ENCODE data around the gene C5orf22. TPM values are rescaled to one million over a fixed set of nuclear protein-coding genes. Genes with fewer than 3 reads are reported as not detected.

The C5orf22 gene
- total RNA-seq, 1 experiment from 2014 or later, result 18.5 TPM

- ChIA-PET CTCF (interaction anchor here (1.0 to 1.3 kb wide), 2 partner anchors 11 kb away, joined by 4 to 8 read pairs; no protein-coding TSS in a partner anchor), POLR2A (no interaction called here)
- no peak for TF ChIP-seq CTCF (IDR thresholded peaks at IDR 0.05; ENCODE audit: unreplicated experiment)
- BruUV-seq (replicated peaks), result no TSS peak
- Mint-ChIP-seq H3K27me3 (ENCODE audit: insufficient read depth, unreplicated experiment) (no peaks in the 10 kb centered on the region), H3K9me3 (ENCODE audit: unreplicated experiment) (no peaks in the 10 kb centered on the region), H3K4me3 (ENCODE audit: unreplicated experiment) (no peak overlapping the region), H3K27ac (ENCODE audit: low read depth, unreplicated experiment) (no peak overlapping the region), H3K36me3 (ENCODE audit: insufficient read depth, unreplicated experiment) (peaks cover 67% of the 10 kb centered on the region), H3K4me1 (ENCODE audit: insufficient read depth, unreplicated experiment) (no peaks in the 10 kb centered on the region)
- no peak for DNase-seq (ENCODE audit: unreplicated experiment)
- intact Hi-C loops (cut with micrococcal nuclease), result no loop called here
These were observed 35.2 kb upstream of the C5orf22 start for GRCh38 chr5:31496891-31497290.

- CTCF ChIA-PET, result no interaction called here
These were observed 31.8 kb upstream of the C5orf22 start for GRCh38 chr5:31500256-31500655.

GRCh38 chr5:31502506-31502905 lies 29.6 kb upstream of the C5orf22 start:
- no peak for DNase-seq (ENCODE audit: unreplicated experiment)
- H3K4me1 Mint-ChIP-seq (ENCODE audit: insufficient read depth, unreplicated experiment), result no peaks in the 10 kb centered on the region
- peaks cover 71% of the 10 kb centered on the region for H3K36me3 Mint-ChIP-seq (ENCODE audit: insufficient read depth, unreplicated experiment)
- no peaks in the 10 kb centered on the region for H3K27me3 Mint-ChIP-seq (ENCODE audit: insufficient read depth, unreplicated experiment)
- no peaks in the 10 kb centered on the region for H3K9me3 Mint-ChIP-seq (ENCODE audit: unreplicated experiment)
- no peak for TF ChIP-seq CTCF (IDR thresholded peaks at IDR 0.05; ENCODE audit: unreplicated experiment)
- intact Hi-C loops (cut with micrococcal nuclease), result no loop called here
- ChIA-PET CTCF (interaction anchor here (0.7 kb wide), 1 partner anchor 827 kb away, joined by 3 read pairs; no protein-coding TSS in a partner anchor), POLR2A (no interaction called here)
- H3K4me3 Mint-ChIP-seq (ENCODE audit: unreplicated experiment), result no peak overlapping the region
- no TSS peak for BruUV-seq (replicated peaks)
- no peak overlapping the region for H3K27ac Mint-ChIP-seq (ENCODE audit: low read depth, unreplicated experiment)

More at GRCh38 chr5:31500256-31500655, 31.8 kb upstream of the C5orf22 start:
- Mint-ChIP-seq H3K9me3 (ENCODE audit: unreplicated experiment) (no peaks in the 10 kb centered on the region), H3K27me3 (ENCODE audit: insufficient read depth, unreplicated experiment) (no peaks in the 10 kb centered on the region), H3K4me1 (ENCODE audit: insufficient read depth, unreplicated experiment) (no peaks in the 10 kb centered on the region), H3K27ac (ENCODE audit: low read depth, unreplicated experiment) (no peak overlapping the region), H3K4me3 (ENCODE audit: unreplicated experiment) (no peak overlapping the region), H3K36me3 (ENCODE audit: insufficient read depth, unreplicated experiment) (peaks cover 64% of the 10 kb centered on the region)
- no peak for TF ChIP-seq CTCF (IDR thresholded peaks at IDR 0.05; ENCODE audit: unreplicated experiment)
- DNase-seq (ENCODE audit: unreplicated experiment), result no peak
- POLR2A ChIA-PET, result no interaction called here
- no TSS peak for BruUV-seq (replicated peaks)
- intact Hi-C loops (cut with micrococcal nuclease), result no loop called here

- no TSS peak for BruUV-seq (replicated peaks)
- Mint-ChIP-seq H3K27ac (ENCODE audit: low read depth, unreplicated experiment) (no peak overlapping the region), H3K9me3 (ENCODE audit: unreplicated experiment) (no peaks in the 10 kb centered on the region), H3K4me3 (ENCODE audit: unreplicated experiment) (no peak overlapping the region), H3K4me1 (ENCODE audit: insufficient read depth, unreplicated experiment) (no peaks in the 10 kb centered on the region), H3K27me3 (ENCODE audit: insufficient read depth, unreplicated experiment) (no peaks in the 10 kb centered on the region), H3K36me3 (ENCODE audit: insufficient read depth, unreplicated experiment) (peaks cover 75% of the 10 kb centered on the region)
- no peak for DNase-seq (ENCODE audit: unreplicated experiment)
- ChIA-PET CTCF (no interaction called here), POLR2A (no interaction called here)
- intact Hi-C loops (cut with micrococcal nuclease), result no loop called here
- TF ChIP-seq CTCF (IDR thresholded peaks at IDR 0.05; ENCODE audit: unreplicated experiment), result no peak
These were observed 27.6 kb upstream of the C5orf22 start for GRCh38 chr5:31504529-31504928.
